Immature natural killer cell (primary cell): ENCODE data around the gene MGRN1. TPM values are rescaled to one million over a fixed set of nuclear protein-coding genes. Genes with fewer than 3 reads are reported as not detected.

Experiments
- DNase-seq, 3 donors: peaks; one replicate each; pipeline ENCODE4 v3.0.0; 2022; ENCODE audit warnings: mixed read lengths in 1 of 3
- H3K27ac Mint-ChIP-seq, 6 donors: one replicate each; pipeline ENCODE4 v1.8.0; 2020; ENCODE audit warnings: mixed read lengths in 6 of 6, mild to moderate bottlenecking in 5 of 6, inconsistent platforms in 4 of 6, moderate library complexity in 3 of 6
- H3K27me3 Mint-ChIP-seq, 3 donors: one replicate each; pipeline ENCODE4 v1.8.0; 2020 to 2021; ENCODE audit warnings: low read depth in 3 of 3, mild to moderate bottlenecking in 3 of 3, mixed read lengths in 3 of 3, moderate library complexity in 3 of 3, inconsistent platforms in 1 of 3
- H3K36me3 Mint-ChIP-seq, 3 donors: one replicate each; pipeline ENCODE4 v1.8.0; 2020; ENCODE audit warnings: mixed read lengths in 3 of 3, inconsistent platforms in 2 of 3, mild to moderate bottlenecking in 2 of 3
- H3K4me1 Mint-ChIP-seq, 2 donors: one replicate each; pipeline ENCODE4 v1.8.0; 2020; ENCODE audit warnings: inconsistent platforms in 2 of 2, mild to moderate bottlenecking in 2 of 2, mixed read lengths in 2 of 2, moderate library complexity in 1 of 2
- H3K4me3 Mint-ChIP-seq, 5 donors: one replicate each; pipeline ENCODE4 v1.8.0; 2020; ENCODE audit warnings: mild to moderate bottlenecking in 5 of 5, mixed read lengths in 5 of 5, inconsistent platforms in 3 of 5, moderate library complexity in 3 of 5
- H3K9me3 Mint-ChIP-seq, 6 donors: one replicate each; pipeline ENCODE4 v1.8.0; 2020; ENCODE audit warnings: mild to moderate bottlenecking in 6 of 6, mixed read lengths in 6 of 6, inconsistent platforms in 4 of 6, moderate library complexity in 3 of 6
- polyA plus RNA-seq, 3 donors: library from polyadenylated mRNA; unstranded; fragments of 300-500 nt; fragmentation: Illumina TruSeq; gene quantifications; one replicate each; pipeline ENCODE4 v1.2.3, GENCODE V29; 2021

Gene MGRN1
- polyA plus RNA-seq, 3 donors from 2014 or later = 2.3 to 13.2 (median 3.5) TPM

DNA sequence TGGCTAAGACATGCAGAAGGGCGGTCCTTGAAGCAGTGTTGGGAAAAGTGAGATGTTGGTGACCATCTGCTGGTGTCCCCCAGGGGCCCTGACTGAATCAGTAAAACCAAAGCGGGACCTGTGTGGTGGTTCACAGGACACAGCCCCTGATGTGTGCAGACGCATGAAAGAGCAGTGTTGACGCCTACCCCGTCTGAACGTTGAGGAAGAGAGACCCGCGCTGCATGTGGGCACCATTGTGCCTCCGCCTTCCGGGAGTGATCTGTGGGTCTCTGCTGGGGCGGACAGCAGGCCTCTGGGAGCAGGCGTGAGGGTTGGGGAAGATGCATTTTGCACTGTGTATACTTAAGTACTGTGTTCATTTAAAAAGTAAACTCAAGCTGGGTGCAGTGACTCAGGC, 31.6 kb downstream of the MGRN1 start:
- no peak overlapping the region for H3K4me3 Mint-ChIP-seq
- peaks cover 0 to 22% of the 10 kb centered on the region in 2 donors for H3K4me1 Mint-ChIP-seq
- no peak overlapping the region for H3K27ac Mint-ChIP-seq
- no peaks in the 10 kb centered on the region for H3K9me3 Mint-ChIP-seq
- DNase-seq = no peak
- peaks cover 0 to 5% (median 0%) of the 10 kb centered on the region in 3 donors for H3K36me3 Mint-ChIP-seq
- no peaks in the 10 kb centered on the region for H3K27me3 Mint-ChIP-seq

DNA sequence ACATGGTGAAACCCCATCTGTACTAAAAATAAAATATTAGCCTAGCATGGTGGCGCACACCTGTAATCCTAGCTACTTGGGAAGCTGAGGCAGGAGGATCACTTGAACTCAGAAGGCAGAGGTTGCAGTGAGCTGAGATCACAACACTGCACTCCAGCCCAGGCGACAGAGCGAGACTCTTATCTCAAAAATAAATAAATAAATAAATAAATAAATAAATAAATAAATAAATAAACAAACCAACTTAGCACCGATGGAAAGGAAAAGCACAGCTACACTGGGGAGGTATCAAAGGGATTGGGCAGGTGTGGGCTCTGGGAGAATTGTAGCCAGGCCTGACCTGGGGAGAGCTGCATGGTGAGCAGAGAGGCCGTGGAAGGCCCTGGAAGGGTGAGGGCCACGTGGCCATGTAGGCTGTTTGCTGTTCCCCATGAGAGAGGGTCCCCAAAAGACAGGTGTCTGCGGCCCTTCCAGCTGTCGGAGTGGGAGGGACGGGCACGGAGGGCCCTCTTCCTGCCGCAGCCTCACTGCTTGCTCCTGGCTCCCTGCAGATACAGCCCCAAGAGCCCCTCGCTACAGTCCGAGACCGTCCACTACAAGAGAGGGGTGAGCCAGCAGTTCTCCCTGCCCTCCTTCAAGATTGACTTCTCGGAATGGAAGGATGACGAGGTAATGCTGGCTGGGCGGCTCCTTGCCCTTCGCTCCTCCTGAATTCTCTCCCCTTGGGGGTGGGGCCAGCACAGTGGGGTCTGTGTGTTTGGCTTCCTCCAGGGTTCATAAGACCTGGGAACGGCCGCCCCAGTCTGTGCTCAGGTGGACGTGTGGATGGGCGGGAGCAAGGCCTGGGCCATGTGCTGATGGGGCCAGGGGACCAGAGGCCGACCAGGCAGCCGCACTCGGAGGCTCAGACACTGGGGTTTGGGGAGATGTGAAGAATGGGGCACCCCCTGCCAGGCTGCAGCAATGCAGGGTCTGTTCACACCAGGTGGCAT, 32.4 kb downstream of the MGRN1 start:
- no peak for DNase-seq
- Mint-ChIP-seq H3K36me3 (peaks cover 0 to 5% (median 0%) of the 10 kb centered on the region in 3 donors), H3K4me3 (no peak overlapping the region), H3K4me1 (peaks cover 0 to 23% of the 10 kb centered on the region in 2 donors), H3K27ac (no peak overlapping the region), H3K9me3 (no peaks in the 10 kb centered on the region), H3K27me3 (peaks cover 0 to 1% (median 0%) of the 10 kb centered on the region in 3 donors)

DNA sequence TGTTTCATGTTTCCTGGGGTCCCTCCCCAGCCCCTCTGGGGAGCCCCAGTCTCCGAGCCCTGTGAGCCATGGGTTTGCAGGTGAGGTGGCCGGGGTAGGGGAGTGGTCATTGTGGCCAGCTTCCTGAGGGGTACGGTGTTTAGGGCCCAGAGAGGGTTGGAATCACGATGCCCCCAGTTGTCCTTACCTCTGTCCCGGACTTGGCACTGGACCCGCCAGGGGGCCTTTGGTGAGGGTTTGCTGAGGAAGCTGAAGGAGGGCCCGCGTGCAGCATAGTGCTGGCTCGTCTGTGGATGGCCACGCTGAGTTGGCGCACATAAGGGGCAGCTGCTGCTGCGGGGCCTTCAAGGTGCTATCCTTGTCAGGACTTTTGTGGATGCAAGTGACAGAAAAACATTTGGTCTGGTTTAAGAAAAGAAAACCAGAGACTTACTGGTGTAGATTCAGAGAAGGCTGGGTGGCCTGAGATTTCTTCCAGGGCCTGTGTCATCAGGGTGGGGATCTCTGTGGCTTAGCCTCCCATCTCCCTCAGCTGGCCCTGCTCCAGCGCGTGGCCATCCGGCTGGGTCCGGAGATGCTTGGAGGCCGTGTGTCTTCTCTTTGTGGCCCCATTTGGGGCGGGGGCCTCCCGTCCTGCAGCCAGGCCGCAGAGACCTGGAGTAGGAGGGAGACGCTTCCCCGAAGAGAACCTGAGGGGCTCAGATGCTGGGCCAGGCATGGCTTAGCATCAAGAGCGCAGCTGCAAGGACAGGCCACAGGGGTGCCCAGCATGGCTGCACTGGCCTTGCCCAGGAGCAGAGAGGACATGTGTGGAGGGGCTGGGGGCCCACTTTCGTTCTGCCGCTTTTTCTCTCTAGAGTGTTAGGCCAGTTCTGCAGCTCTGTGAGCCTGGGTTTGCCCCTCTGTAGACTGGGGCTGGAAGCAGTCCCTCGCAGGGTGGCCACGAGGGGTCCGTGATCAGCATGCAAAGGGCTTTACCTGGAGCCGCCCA, 35.0 kb downstream of the MGRN1 start:
- no peaks in the 10 kb centered on the region for H3K9me3 Mint-ChIP-seq
- peak overlapping the region in 1 of 5 donors; percentile 57 for H3K4me3 Mint-ChIP-seq
- H3K36me3 Mint-ChIP-seq = no peaks in the 10 kb centered on the region
- DNase-seq = no peak
- H3K27ac Mint-ChIP-seq = peak overlapping the region in 4 of 6 donors; percentile 19 to 91 (median 52)
- peaks cover 14 to 39% of the 10 kb centered on the region in 2 donors for H3K4me1 Mint-ChIP-seq
- peaks cover 0 to 7% (median 2%) of the 10 kb centered on the region in 3 donors for H3K27me3 Mint-ChIP-seq

- no peaks in the 10 kb centered on the region for H3K36me3 Mint-ChIP-seq
- H3K27ac Mint-ChIP-seq = peak overlapping the region in 5 of 6 donors; percentile 51 to 91 (median 72)
- H3K9me3 Mint-ChIP-seq = no peaks in the 10 kb centered on the region
- peak in 2 of 3 donors; percentile 25 to 64 for DNase-seq
- peaks cover 0 to 8% (median 6%) of the 10 kb centered on the region in 3 donors for H3K27me3 Mint-ChIP-seq
- H3K4me1 Mint-ChIP-seq = peaks cover 23 to 46% of the 10 kb centered on the region in 2 donors
- peak overlapping the region in 1 of 5 donors; percentile 42 for H3K4me3 Mint-ChIP-seq
These were observed 35.9 kb downstream of the MGRN1 start for GRCh38 chr16:4660454-4661007.

- H3K27ac Mint-ChIP-seq = peak overlapping the region in 3 of 6 donors; percentile 28 to 91 (median 65)
- H3K4me3 Mint-ChIP-seq = no peak overlapping the region
- no peak for DNase-seq
These were observed 37.0 kb downstream of the MGRN1 start for GRCh38 chr16:4661661-4662060.

GRCh38 chr16:4663465-4663776, 38.8 kb downstream of the MGRN1 start:
- Mint-ChIP-seq H3K9me3 (no peaks in the 10 kb centered on the region), H3K4me1 (peaks cover 23 to 47% of the 10 kb centered on the region in 2 donors), H3K4me3 (peak overlapping the region in 4 of 5 donors; percentile 10 to 76 (median 70)), H3K27ac (peak overlapping the region; percentile 60 to 94 (median 88)), H3K36me3 (peaks cover 0 to 6% (median 0%) of the 10 kb centered on the region in 3 donors), H3K27me3 (peaks cover 0 to 8% (median 6%) of the 10 kb centered on the region in 3 donors)
- DNase-seq = no peak

More at GRCh38 chr16:4661661-4662060, 37.0 kb downstream of the MGRN1 start:
- no peaks in the 10 kb centered on the region for H3K36me3 Mint-ChIP-seq
- H3K27me3 Mint-ChIP-seq = peaks cover 0 to 8% (median 6%) of the 10 kb centered on the region in 3 donors
- no peaks in the 10 kb centered on the region for H3K9me3 Mint-ChIP-seq
- peaks cover 23 to 47% of the 10 kb centered on the region in 2 donors for H3K4me1 Mint-ChIP-seq

DNA sequence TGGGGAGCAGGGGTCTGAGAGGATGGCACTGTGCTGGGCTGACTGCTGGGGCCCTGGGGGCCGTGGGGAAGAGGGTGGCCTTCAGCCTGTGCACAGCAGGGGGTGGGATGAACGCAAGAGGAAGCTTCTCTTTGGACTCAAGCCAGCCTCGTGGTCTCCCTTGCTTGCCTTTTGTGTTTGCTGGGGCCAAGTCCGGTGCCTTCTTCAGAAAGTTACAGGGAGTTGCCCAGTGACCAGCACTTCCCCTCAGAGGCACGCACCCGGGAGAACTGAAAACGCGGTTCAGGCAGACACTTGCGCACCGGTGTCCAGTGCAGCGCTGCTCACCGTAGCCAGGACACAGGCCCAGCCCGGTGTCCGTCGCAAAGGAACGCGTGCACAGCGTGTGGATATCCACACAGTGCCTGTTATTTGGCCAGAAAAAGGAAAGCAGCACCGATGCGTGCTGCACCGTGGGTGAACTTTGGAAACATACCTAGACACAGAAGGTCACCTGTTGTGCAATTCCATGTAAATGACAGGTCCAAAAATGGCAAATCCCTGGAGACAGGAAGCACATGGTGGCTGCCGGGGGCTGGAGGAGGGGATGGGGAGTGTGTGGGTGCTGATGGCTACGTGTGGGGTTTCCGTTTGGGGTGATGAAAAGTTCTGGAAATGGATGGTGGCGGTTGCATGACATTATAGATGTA, 39.3 kb downstream of the MGRN1 start:
- peak overlapping the region; percentile 65 to 79 (median 75) for H3K4me3 Mint-ChIP-seq
- peaks cover 0 to 6% (median 0%) of the 10 kb centered on the region in 3 donors for H3K36me3 Mint-ChIP-seq
- H3K9me3 Mint-ChIP-seq = no peaks in the 10 kb centered on the region
- peaks cover 0 to 8% (median 6%) of the 10 kb centered on the region in 3 donors for H3K27me3 Mint-ChIP-seq
- H3K27ac Mint-ChIP-seq = peak overlapping the region; percentile 79 to 94 (median 89)
- peaks cover 23 to 46% of the 10 kb centered on the region in 2 donors for H3K4me1 Mint-ChIP-seq
- no peak for DNase-seq

- H3K4me3 Mint-ChIP-seq = peak overlapping the region; percentile 65 to 79 (median 75)
- peak; percentile 35 to 46 (median 35) for DNase-seq
- H3K36me3 Mint-ChIP-seq = peaks cover 0 to 11% (median 4%) of the 10 kb centered on the region in 3 donors
- peaks cover 23 to 42% of the 10 kb centered on the region in 2 donors for H3K4me1 Mint-ChIP-seq
- peaks cover 0 to 8% (median 6%) of the 10 kb centered on the region in 3 donors for H3K27me3 Mint-ChIP-seq
- peak overlapping the region; percentile 79 to 94 (median 89) for H3K27ac Mint-ChIP-seq
- H3K9me3 Mint-ChIP-seq = no peaks in the 10 kb centered on the region
These were observed 40.2 kb downstream of the MGRN1 start for GRCh38 chr16:4664538-4665418.

DNA sequence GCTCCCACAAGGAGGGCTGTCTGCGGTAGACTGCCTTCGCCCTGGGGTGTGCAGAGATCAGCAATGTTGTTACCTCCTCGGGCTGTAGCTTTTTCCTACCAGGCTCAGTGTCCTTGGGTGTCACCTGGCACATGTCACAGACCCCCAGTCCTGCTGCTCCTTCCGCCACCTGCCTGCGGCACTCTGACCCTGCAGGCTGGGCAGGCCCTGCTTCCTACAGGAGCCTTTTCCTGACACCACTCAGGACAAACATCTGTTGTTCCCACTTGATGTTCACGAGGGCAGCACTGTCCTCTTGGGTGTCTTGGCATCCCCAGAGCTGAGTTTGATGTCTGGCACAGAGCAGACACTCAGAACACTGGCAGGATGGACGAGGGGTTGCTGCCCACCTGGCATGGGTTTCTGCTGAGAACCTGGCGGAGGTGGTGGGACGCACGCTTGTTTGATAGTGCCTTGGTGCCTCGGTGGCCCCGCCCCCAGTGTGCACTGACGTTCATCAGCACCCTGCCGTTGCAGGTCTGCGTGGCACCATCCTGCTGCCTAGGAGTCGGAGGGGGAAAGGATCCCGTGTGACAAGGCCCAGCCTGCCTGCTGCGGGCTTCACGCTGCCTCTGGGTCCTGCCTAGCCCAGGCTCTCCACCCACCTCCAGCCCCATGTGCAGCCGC, 42.0 kb downstream of the MGRN1 start:
- no peak for DNase-seq
- no peak overlapping the region for H3K4me3 Mint-ChIP-seq
- H3K36me3 Mint-ChIP-seq = peaks cover 0 to 11% (median 4%) of the 10 kb centered on the region in 3 donors
- H3K27ac Mint-ChIP-seq = peak overlapping the region in 1 of 6 donors; percentile 69
- no peaks in the 10 kb centered on the region for H3K9me3 Mint-ChIP-seq
- H3K4me1 Mint-ChIP-seq = peaks cover 23 to 25% of the 10 kb centered on the region in 2 donors
- H3K27me3 Mint-ChIP-seq = peaks cover 0 to 6% (median 6%) of the 10 kb centered on the region in 3 donors

GRCh38 chr16:4667203-4667963, 42.8 kb downstream of the MGRN1 start:
- Mint-ChIP-seq H3K36me3 (peaks cover 0 to 11% (median 4%) of the 10 kb centered on the region in 3 donors), H3K4me3 (no peak overlapping the region), H3K27ac (peak overlapping the region in 1 of 6 donors; percentile 14), H3K9me3 (no peaks in the 10 kb centered on the region), H3K4me1 (peaks cover 23% of the 10 kb centered on the region in 2 donors), H3K27me3 (peaks cover 0 to 6% (median 6%) of the 10 kb centered on the region in 3 donors)
- no peak for DNase-seq
